Measurements from ENCODE around the gene PPM1E.

- TF ChIP-seq CTCF (IDR thresholded peaks at IDR 0.05) (no peak), EP300 (IDR thresholded peaks at IDR 0.05) (no peak)
Observed at GRCh38 chr17:58911741-58912343, 156.2 kb downstream of the PPM1E start.
